HEK293 (cell line): ENCODE results near the gene ABCG4.

Experiments used
- CTCF ChIA-PET: fragments of 350-600 bp; formaldehyde crosslinking; extraction: SDS; loops from one replicate; lab custom pipeline; 2021; ENCODE audit warnings: antibody characterized with exemption; lab: Yijun Ruan, JAX
- POLR2A ChIA-PET: fragments of 300-600 bp; formaldehyde crosslinking; extraction: SDS; loops from one replicate; lab custom pipeline; 2020; ENCODE audit warnings: antibody characterized with exemption, inconsistent platforms; lab: Yijun Ruan, JAX
- H3K27ac ChIP-seq: fragments of 200-500 bp; sonication (Bioruptor generic); 2 replicates; pipeline ENCODE4 v1.5.1; 2014; ENCODE audit warnings: low read depth, low read length, control low read depth, inconsistent platforms; ENCODE audit errors: extremely low read depth
- H3K36me3 ChIP-seq, 2 experiments: fragments of 200-500 bp in 1 of 2; sonication (Bioruptor generic) in 1 of 2; 1 replicate in 1 of 2; 2 replicates in 1 of 2; pipeline ENCODE4 v1.5.1; 2014 to 2017; ENCODE audit warnings: inconsistent platforms in 2 of 2, low read length in 2 of 2; ENCODE audit not compliant: control insufficient read depth in 2 of 2, insufficient read depth in 1 of 2
- H3K4me1 ChIP-seq: fragments of 200-500 bp; sonication (Bioruptor generic); 2 replicates; pipeline ENCODE4 v1.5.1; 2014; ENCODE audit warnings: mild to moderate bottlenecking, low read length, inconsistent platforms; ENCODE audit not compliant: control insufficient read depth, insufficient read depth
- H3K4me3 ChIP-seq: 2 replicates; pipeline ENCODE4 v1.5.1; 2011; ENCODE audit warnings: low read depth, mild to moderate bottlenecking, control low read depth, low read length, moderate library complexity
- H3K9me3 ChIP-seq: fragments of 200-500 bp; sonication (Bioruptor generic); 2 replicates; pipeline ENCODE4 v1.5.1; 2014; ENCODE audit warnings: low read depth, low read length, inconsistent platforms; ENCODE audit not compliant: control insufficient read depth, insufficient read depth
- GLI4 ChIP-seq: fragments of 450-650 bp; formaldehyde crosslinking; IDR thresholded peaks from 2 replicates; pipeline ENCODE4 v1.5.1; 2016; ENCODE audit warnings: missing biosample characterization, missing genetic modification characterization
- GLIS2 ChIP-seq: fragments of 450-650 bp; formaldehyde crosslinking; IDR thresholded peaks from 2 replicates; pipeline ENCODE4 v1.5.1; 2016; ENCODE audit warnings: missing biosample characterization, missing genetic modification characterization
- HIC1 ChIP-seq: fragments of 450-650 bp; formaldehyde crosslinking; IDR thresholded peaks from 2 replicates; pipeline ENCODE4 v1.5.1; 2016; ENCODE audit warnings: missing biosample characterization, missing genetic modification characterization
- OVOL3 ChIP-seq: fragments of 450-650 bp; formaldehyde crosslinking; IDR thresholded peaks from 2 replicates; pipeline ENCODE4 v1.5.1; 2016; ENCODE audit warnings: missing biosample characterization, missing genetic modification characterization
- REST ChIP-seq: fragments of 450-650 bp; formaldehyde crosslinking; IDR thresholded peaks from 2 replicates; pipeline ENCODE4 v1.5.1; 2016; ENCODE audit warnings: missing biosample characterization, missing genetic modification characterization
- SP3 ChIP-seq: fragments of 450-650 bp; formaldehyde crosslinking; IDR thresholded peaks from 2 replicates; pipeline ENCODE4 v1.5.1; 2016; ENCODE audit warnings: missing biosample characterization, missing genetic modification characterization
- ZEB2 ChIP-seq: fragments of 450-650 bp; formaldehyde crosslinking; IDR thresholded peaks from 2 replicates; pipeline ENCODE4 v1.5.1; 2016; ENCODE audit warnings: missing biosample characterization, missing genetic modification characterization
- ZFP37 ChIP-seq: fragments of 450-650 bp; formaldehyde crosslinking; IDR thresholded peaks from 2 replicates; pipeline ENCODE4 v1.5.1; 2016; ENCODE audit warnings: missing biosample characterization, missing genetic modification characterization
- ZNF266 ChIP-seq: fragments of 450-650 bp; formaldehyde crosslinking; IDR thresholded peaks from 2 replicates; pipeline ENCODE4 v1.5.1; 2016; ENCODE audit warnings: missing biosample characterization, missing genetic modification characterization, low read depth
- ZNF341 ChIP-seq: fragments of 450-650 bp; formaldehyde crosslinking; IDR thresholded peaks from 2 replicates; pipeline ENCODE4; 2016; ENCODE audit warnings: low read depth, missing biosample characterization, missing genetic modification characterization
- ZNF354C ChIP-seq: fragments of 450-650 bp; formaldehyde crosslinking; IDR thresholded peaks from 2 replicates; pipeline ENCODE4 v1.5.1; 2016; ENCODE audit warnings: missing biosample characterization, missing genetic modification characterization, low read depth, borderline replicate concordance
- ZNF366 ChIP-seq: fragments of 450-650 bp; formaldehyde crosslinking; conservative IDR thresholded peaks from 2 replicates; pipeline ENCODE4 v1.5.1; 2016; ENCODE audit warnings: missing biosample characterization, missing genetic modification characterization
- ZNF404 ChIP-seq: fragments of 450-650 bp; formaldehyde crosslinking; IDR thresholded peaks from 2 replicates; pipeline ENCODE4 v1.5.1; 2017; ENCODE audit warnings: missing biosample characterization, missing genetic modification characterization
- ZNF548 ChIP-seq: fragments of 450-650 bp; formaldehyde crosslinking; IDR thresholded peaks from 2 replicates; pipeline ENCODE4 v1.5.1; 2016; ENCODE audit warnings: missing biosample characterization, missing genetic modification characterization
- ZNF558 ChIP-seq: fragments of 450-650 bp; formaldehyde crosslinking; IDR thresholded peaks from 2 replicates; pipeline ENCODE4 v1.5.1; 2016; ENCODE audit warnings: missing biosample characterization, missing genetic modification characterization
- ZNF600 ChIP-seq: fragments of 450-650 bp; formaldehyde crosslinking; IDR thresholded peaks from 2 replicates; pipeline ENCODE4 v1.5.1; 2016; ENCODE audit warnings: missing biosample characterization, missing genetic modification characterization
- ZNF610 ChIP-seq: fragments of 450-650 bp; formaldehyde crosslinking; IDR thresholded peaks from 2 replicates; pipeline ENCODE4 v1.5.1; 2016; ENCODE audit warnings: missing biosample characterization, missing genetic modification characterization, borderline replicate concordance
- ZNF837 ChIP-seq: fragments of 450-650 bp; formaldehyde crosslinking; IDR thresholded peaks from 2 replicates; pipeline ENCODE4 v1.5.1; 2016; ENCODE audit warnings: missing biosample characterization, missing genetic modification characterization
- TF ChIP-seq, protein P1 (sequence below): fragments of 450-650 bp; formaldehyde crosslinking; IDR thresholded peaks from 2 replicates; pipeline ENCODE4 v1.5.1; 2016; ENCODE audit warnings: missing biosample characterization, missing genetic modification characterization
- TF ChIP-seq, protein P2 (sequence below): fragments of 450-650 bp; formaldehyde crosslinking; IDR thresholded peaks from 2 replicates; pipeline ENCODE4 v1.5.1; 2017; ENCODE audit warnings: missing biosample characterization, missing genetic modification characterization

ABCG4 gene

GRCh38 chr11:119202554-119202953 is 53.7 kb downstream of the ABCG4 start:
- TF ChIP-seq GLI4 (tag by site-specific recombination) (no peak), ZNF341 (no peak), ZEB2 (tag by site-specific recombination) (no peak), ZNF266 (tag by site-specific recombination) (no peak), ZFP37 (tag by site-specific recombination) (no peak), OVOL3 (no peak), ZNF404 (tag by site-specific recombination) (no peak), REST (no peak), SP3 (tag by site-specific recombination) (no peak), HIC1 (tag by site-specific recombination) (no peak), GLIS2 (tag by site-specific recombination) (no peak), ZNF366 (tag by site-specific recombination) (no peak), ZNF548 (tag by site-specific recombination) (no peak), ZNF558 (no peak), ZNF354C (no peak), ZNF610 (tag by site-specific recombination) (no peak), ZNF837 (tag by site-specific recombination) (no peak), ZNF600 (tag by site-specific recombination) (no peak)
- TF ChIP-seq, protein P1, sequence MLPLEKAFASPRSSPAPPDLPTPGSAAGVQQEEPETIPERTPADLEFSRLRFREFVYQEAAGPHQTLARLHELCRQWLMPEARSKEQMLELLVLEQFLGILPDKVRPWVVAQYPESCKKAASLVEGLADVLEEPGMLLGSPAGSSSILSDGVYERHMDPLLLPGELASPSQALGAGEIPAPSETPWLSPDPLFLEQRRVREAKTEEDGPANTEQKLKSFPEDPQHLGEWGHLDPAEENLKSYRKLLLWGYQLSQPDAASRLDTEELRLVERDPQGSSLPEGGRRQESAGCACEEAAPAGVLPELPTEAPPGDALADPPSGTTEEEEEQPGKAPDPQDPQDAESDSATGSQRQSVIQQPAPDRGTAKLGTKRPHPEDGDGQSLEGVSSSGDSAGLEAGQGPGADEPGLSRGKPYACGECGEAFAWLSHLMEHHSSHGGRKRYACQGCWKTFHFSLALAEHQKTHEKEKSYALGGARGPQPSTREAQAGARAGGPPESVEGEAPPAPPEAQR (tag by site-specific recombination) = no peak
- TF ChIP-seq, protein P2, sequence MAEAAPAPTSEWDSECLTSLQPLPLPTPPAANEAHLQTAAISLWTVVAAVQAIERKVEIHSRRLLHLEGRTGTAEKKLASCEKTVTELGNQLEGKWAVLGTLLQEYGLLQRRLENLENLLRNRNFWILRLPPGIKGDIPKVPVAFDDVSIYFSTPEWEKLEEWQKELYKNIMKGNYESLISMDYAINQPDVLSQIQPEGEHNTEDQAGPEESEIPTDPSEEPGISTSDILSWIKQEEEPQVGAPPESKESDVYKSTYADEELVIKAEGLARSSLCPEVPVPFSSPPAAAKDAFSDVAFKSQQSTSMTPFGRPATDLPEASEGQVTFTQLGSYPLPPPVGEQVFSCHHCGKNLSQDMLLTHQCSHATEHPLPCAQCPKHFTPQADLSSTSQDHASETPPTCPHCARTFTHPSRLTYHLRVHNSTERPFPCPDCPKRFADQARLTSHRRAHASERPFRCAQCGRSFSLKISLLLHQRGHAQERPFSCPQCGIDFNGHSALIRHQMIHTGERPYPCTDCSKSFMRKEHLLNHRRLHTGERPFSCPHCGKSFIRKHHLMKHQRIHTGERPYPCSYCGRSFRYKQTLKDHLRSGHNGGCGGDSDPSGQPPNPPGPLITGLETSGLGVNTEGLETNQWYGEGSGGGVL (tag by site-specific recombination) = no peak
- Histone ChIP-seq H3K9me3 (no peaks in the 10 kb centered on the region), H3K4me1 (peaks cover 7% of the 10 kb centered on the region; the same call in 1 of the 2 replicates), H3K36me3 (no peaks in the 10 kb centered on the region), H3K4me3 (no peak overlapping the region), H3K27ac (no peak overlapping the region)
- ChIA-PET CTCF (interaction anchor here (1.0 kb wide), 2 partner anchors 121 to 137 kb away, joined by 4 to 5 read pairs; no protein-coding TSS in a partner anchor), POLR2A (interaction anchor here (0.7 kb wide), 2 partner anchors 121 to 1133 kb away, joined by 6 to 9 read pairs; no protein-coding TSS in a partner anchor)
